GM12801 (cell line): Measurements from ENCODE around the gene PTGDR2.

Experiments used
- CTCF ChIP-seq: IDR thresholded peaks from one replicate; pipeline ENCODE4 v1.5.1; 2011; ENCODE audit warnings: control low read depth; ENCODE audit not compliant: insufficient read length; ENCODE audit errors: extremely low read depth

Gene PTGDR2

GRCh38 chr11:60860943-60861342 lies 5.2 kb upstream of the PTGDR2 start:
- no peak for TF ChIP-seq CTCF

- no peak for TF ChIP-seq CTCF
Measured at GRCh38 chr11:60859616-60860250, 4.0 kb upstream of the PTGDR2 start.

GRCh38 chr11:60858731-60859464 lies 3.1 kb upstream of the PTGDR2 start:
- TF ChIP-seq CTCF, result no peak

GRCh38 chr11:60858236-60858635 lies 2.5 kb upstream of the PTGDR2 start:
- TF ChIP-seq CTCF, result no peak

- TF ChIP-seq CTCF, result no peak
Measured at GRCh38 chr11:60857378-60858232, 1.9 kb upstream of the PTGDR2 start.

GRCh38 chr11:60854847-60855725 lies 664 bp downstream of the PTGDR2 start:
- no peak for TF ChIP-seq CTCF
